Stimulated activated CD8-positive, alpha-beta memory T cell treated with anti-CD3 and anti-CD28 coated beads, Interleukin-15, amount 100 ng/mL, for 24 hours (primary cell): ENCODE results near the gene ZSWIM4.
"Not testable (repeated sequence)": the region's sequence is repeated elsewhere in the genome, so short reads cannot be mapped to it uniquely, and the experiment has no call there.

Experiments used
- DNase-seq: peaks from one replicate; pipeline ENCODE4 v3.0.0-alpha.2; 2020; ENCODE audit warnings: low read depth

ZSWIM4 gene

GRCh38 chr19:13778398-13778797, 16.8 kb upstream of the ZSWIM4 start:
- DNase-seq = no peak

GRCh38 chr19:13778847-13779246, 16.4 kb upstream of the ZSWIM4 start:
- DNase-seq = no peak

- not testable (repeated sequence) for DNase-seq
These were observed 15.4 kb upstream of the ZSWIM4 start for GRCh38 chr19:13779794-13780193.

- DNase-seq = no peak
These were observed 13.7 kb upstream of the ZSWIM4 start for GRCh38 chr19:13781547-13781946.

- DNase-seq = no peak
These were observed 12.7 kb upstream of the ZSWIM4 start for GRCh38 chr19:13782537-13782936.

- DNase-seq = no peak
These were observed 11.4 kb upstream of the ZSWIM4 start for GRCh38 chr19:13783565-13784500.

GRCh38 chr19:13784731-13785452, 10.4 kb upstream of the ZSWIM4 start:
- DNase-seq = peak; percentile 37

GRCh38 chr19:13788991-13789390, 6.3 kb upstream of the ZSWIM4 start:
- DNase-seq = no peak

GRCh38 chr19:13790354-13790753, 4.9 kb upstream of the ZSWIM4 start:
- DNase-seq = no peak

- not testable (repeated sequence) for DNase-seq
These were observed 1.9 kb upstream of the ZSWIM4 start for GRCh38 chr19:13793317-13793716.

GRCh38 chr19:13794398-13794756, 866 bp upstream of the ZSWIM4 start:
- no peak for DNase-seq

- no peak for DNase-seq
These were observed 505 bp downstream of the ZSWIM4 start for GRCh38 chr19:13795595-13796300.

GRCh38 chr19:13796301-13797057, 1.2 kb downstream of the ZSWIM4 start:
- no peak for DNase-seq

- DNase-seq = no peak
These were observed 1.8 kb downstream of the ZSWIM4 start for GRCh38 chr19:13797058-13797440.

- no peak for DNase-seq
These were observed 2.6 kb downstream of the ZSWIM4 start for GRCh38 chr19:13797870-13798269.

GRCh38 chr19:13799669-13800068, 4.4 kb downstream of the ZSWIM4 start:
- no peak for DNase-seq

GRCh38 chr19:13803038-13803437, 7.8 kb downstream of the ZSWIM4 start:
- DNase-seq = no peak

- DNase-seq = no peak
These were observed 9.8 kb downstream of the ZSWIM4 start for GRCh38 chr19:13804830-13805683.

GRCh38 chr19:13806728-13807127, 11.5 kb downstream of the ZSWIM4 start:
- DNase-seq = no peak

- no peak for DNase-seq
These were observed 12.3 kb downstream of the ZSWIM4 start for GRCh38 chr19:13807421-13808021.

- no peak for DNase-seq
These were observed 13.6 kb downstream of the ZSWIM4 start for GRCh38 chr19:13808856-13809255.
